MM.1S (cell line): Measurements from ENCODE around the gene FXR1.

Experiments
- CTCF ChIP-seq: fragments of 300-600 bp; sonication (generic); IDR thresholded peaks from 2 replicates; pipeline ENCODE4 v1.5.1; 2016; ENCODE audit warnings: antibody characterized with exemption, low read length, mixed read lengths
- EZH2 ChIP-seq: fragments of 300-600 bp; sonication (generic); optimal IDR thresholded peaks from 2 replicates; pipeline ENCODE3; 2017; ENCODE audit warnings: low read depth, mild to moderate bottlenecking, antibody characterized with exemption, low read length, mixed read lengths
- EZH2phosphoT487 ChIP-seq: fragments of 300-600 bp; sonication (generic); IDR thresholded peaks from 2 replicates; pipeline ENCODE4 v1.6.1; 2018; ENCODE audit warnings: antibody characterized with exemption, low read length

- no peak for TF ChIP-seq CTCF
- no peak for TF ChIP-seq EZH2
- no peak for TF ChIP-seq EZH2phosphoT487
Observed at GRCh38 chr3:181009225-181009624, 96.8 kb downstream of the FXR1 start.
